ENCODE data around the gene DIO3. TPM values are rescaled to one million over a fixed set of nuclear protein-coding genes. Genes with fewer than 3 reads are reported as not detected.

Gene DIO3
- total RNA-seq, 1 donor from 2014 or later: not detected

GRCh38 chr14:101588286-101588975, 27.1 kb downstream of the DIO3 start:
- Histone ChIP-seq H3K36me3 (ENCODE audit: control insufficient read depth, insufficient read depth, low read length) (no peaks in the 10 kb centered on the region), H3K4me3 (ENCODE audit: low read depth, low read length) (no peak overlapping the region), H3K27me3 (ENCODE audit: control insufficient read depth, insufficient read depth, low read length) (no peaks in the 10 kb centered on the region)
- DNase-seq (ENCODE audit: low read depth): no peak
- no peak for TF ChIP-seq CTCF (IDR thresholded peaks at IDR 0.05; ENCODE audit: insufficient read depth, low read length, severe bottlenecking)
- no peak for FAIRE-seq

- no peaks in the 10 kb centered on the region for H3K27me3 ChIP-seq (ENCODE audit: control insufficient read depth, insufficient read depth, low read length)
- FAIRE-seq: no peak
- no peak overlapping the region for H3K4me3 ChIP-seq (ENCODE audit: low read depth, low read length)
- DNase-seq (ENCODE audit: low read depth): no peak
- TF ChIP-seq CTCF (IDR thresholded peaks at IDR 0.05; ENCODE audit: insufficient read depth, low read length, severe bottlenecking): no peak
- no peaks in the 10 kb centered on the region for H3K36me3 ChIP-seq (ENCODE audit: control insufficient read depth, insufficient read depth, low read length)
Measured at GRCh38 chr14:101588990-101589389, 27.7 kb downstream of the DIO3 start.

- no peak for TF ChIP-seq CTCF (IDR thresholded peaks at IDR 0.05; ENCODE audit: insufficient read depth, low read length, severe bottlenecking)
- Histone ChIP-seq H3K27me3 (ENCODE audit: control insufficient read depth, insufficient read depth, low read length) (no peaks in the 10 kb centered on the region), H3K36me3 (ENCODE audit: control insufficient read depth, insufficient read depth, low read length) (no peaks in the 10 kb centered on the region), H3K4me3 (ENCODE audit: low read depth, low read length) (no peak overlapping the region)
- FAIRE-seq (no peak), DNase-seq (ENCODE audit: low read depth) (no peak)
Measured at GRCh38 chr14:101589486-101590015, 28.3 kb downstream of the DIO3 start.

- no peak for FAIRE-seq
- Histone ChIP-seq H3K36me3 (ENCODE audit: control insufficient read depth, insufficient read depth, low read length) (no peaks in the 10 kb centered on the region), H3K27me3 (ENCODE audit: control insufficient read depth, insufficient read depth, low read length) (no peaks in the 10 kb centered on the region), H3K4me3 (ENCODE audit: low read depth, low read length) (no peak overlapping the region)
- no peak for TF ChIP-seq CTCF (IDR thresholded peaks at IDR 0.05; ENCODE audit: insufficient read depth, low read length, severe bottlenecking)
- no peak for DNase-seq (ENCODE audit: low read depth)
Measured at GRCh38 chr14:101590062-101590461, 28.8 kb downstream of the DIO3 start.

- no peak overlapping the region for H3K4me3 ChIP-seq (ENCODE audit: low read depth, low read length)
- H3K36me3 ChIP-seq (ENCODE audit: control insufficient read depth, insufficient read depth, low read length): no peaks in the 10 kb centered on the region
- no peak for TF ChIP-seq CTCF (IDR thresholded peaks at IDR 0.05; ENCODE audit: insufficient read depth, low read length, severe bottlenecking)
- DNase-seq (ENCODE audit: low read depth): no peak
- FAIRE-seq: no peak
- H3K27me3 ChIP-seq (ENCODE audit: control insufficient read depth, insufficient read depth, low read length): no peaks in the 10 kb centered on the region
Measured at GRCh38 chr14:101590616-101591015, 29.3 kb downstream of the DIO3 start.

- no peak overlapping the region for H3K4me3 ChIP-seq (ENCODE audit: low read depth, low read length)
- H3K27me3 ChIP-seq (ENCODE audit: control insufficient read depth, insufficient read depth, low read length): no peaks in the 10 kb centered on the region
- no peak for TF ChIP-seq CTCF (IDR thresholded peaks at IDR 0.05; ENCODE audit: insufficient read depth, low read length, severe bottlenecking)
- FAIRE-seq (no peak), DNase-seq (ENCODE audit: low read depth) (no peak)
- H3K36me3 ChIP-seq (ENCODE audit: control insufficient read depth, insufficient read depth, low read length): no peaks in the 10 kb centered on the region
Measured at GRCh38 chr14:101591121-101591520, 29.8 kb downstream of the DIO3 start.
